ENCODE data around the gene QSOX1. TPM values are rescaled to one million over a fixed set of nuclear protein-coding genes. Genes with fewer than 3 reads are reported as not detected.

QSOX1 gene
- total RNA-seq, 1 donor from 2014 or later = 221 TPM

- Mint-ChIP-seq H3K4me3 (ENCODE audit: low read depth) (no peak overlapping the region), H3K27ac (no peak overlapping the region), H3K27me3 (peaks cover 10% of the 10 kb centered on the region), H3K9me3 (ENCODE audit: low read depth) (no peaks in the 10 kb centered on the region), H3K36me3 (ENCODE audit: insufficient read depth) (peaks cover 24% of the 10 kb centered on the region), H3K4me1 (ENCODE audit: low read depth) (peaks cover 49% of the 10 kb centered on the region)
- DNase-seq (ENCODE audit: low spot score, unreplicated experiment) = no peak
- no peak for TF ChIP-seq CTCF (IDR thresholded peaks at IDR 0.05; ENCODE audit: unreplicated experiment)
These were observed 11.7 kb downstream of the QSOX1 start for GRCh38 chr1:180166436-180166800.

GRCh38 chr1:180167021-180167701 is 12.5 kb downstream of the QSOX1 start:
- H3K36me3 Mint-ChIP-seq (ENCODE audit: insufficient read depth) = peaks cover 27% of the 10 kb centered on the region
- no peak for DNase-seq (ENCODE audit: low spot score, unreplicated experiment)
- peaks cover 47% of the 10 kb centered on the region for H3K4me1 Mint-ChIP-seq (ENCODE audit: low read depth)
- no peaks in the 10 kb centered on the region for H3K9me3 Mint-ChIP-seq (ENCODE audit: low read depth)
- peaks cover 10% of the 10 kb centered on the region for H3K27me3 Mint-ChIP-seq
- H3K4me3 Mint-ChIP-seq (ENCODE audit: low read depth) = no peak overlapping the region
- H3K27ac Mint-ChIP-seq = no peak overlapping the region
- no peak for TF ChIP-seq CTCF (IDR thresholded peaks at IDR 0.05; ENCODE audit: unreplicated experiment)

DNA sequence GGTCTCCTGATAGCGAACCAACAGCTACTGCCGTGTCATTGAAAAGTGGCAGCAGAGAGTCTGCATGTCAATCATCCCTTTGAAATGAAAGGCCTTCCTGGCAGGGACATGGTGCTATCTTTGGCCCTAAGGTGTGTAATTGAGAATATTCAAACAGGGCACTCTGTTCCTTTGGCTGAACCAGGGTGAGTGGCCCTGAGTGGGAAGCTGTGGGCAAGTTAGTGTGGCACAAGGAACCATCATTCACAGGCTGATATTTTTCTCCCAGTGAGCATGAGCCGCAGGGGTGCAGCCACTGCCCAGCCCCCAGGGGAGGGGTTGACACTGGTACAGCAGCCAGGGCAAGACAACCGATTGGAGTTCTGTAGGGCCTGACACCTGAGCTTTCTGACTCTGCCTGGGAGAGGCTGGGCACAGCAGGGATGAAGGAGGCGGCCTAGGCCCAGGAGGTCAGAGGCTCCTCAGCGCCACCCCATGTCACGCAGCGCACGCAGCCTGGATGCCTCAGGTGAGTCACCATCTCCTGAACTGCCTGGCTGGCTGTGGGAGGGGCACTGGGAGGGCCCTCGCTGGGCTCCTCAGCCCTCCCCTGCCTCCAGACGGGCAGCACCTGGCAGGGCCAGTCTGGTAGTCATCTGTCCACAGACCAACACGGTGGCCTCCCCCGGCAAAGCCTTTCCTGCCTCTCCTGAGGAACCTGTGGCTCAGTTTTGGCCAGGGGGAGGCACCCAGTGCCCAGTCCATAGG is 13.2 kb downstream of the QSOX1 start:
- Mint-ChIP-seq H3K27ac (no peak overlapping the region), H3K36me3 (ENCODE audit: insufficient read depth) (peaks cover 27% of the 10 kb centered on the region), H3K4me1 (ENCODE audit: low read depth) (peaks cover 45% of the 10 kb centered on the region), H3K4me3 (ENCODE audit: low read depth) (no peak overlapping the region), H3K9me3 (ENCODE audit: low read depth) (no peaks in the 10 kb centered on the region), H3K27me3 (peaks cover 10% of the 10 kb centered on the region)
- TF ChIP-seq CTCF (IDR thresholded peaks at IDR 0.05; ENCODE audit: unreplicated experiment) = no peak
- DNase-seq (ENCODE audit: low spot score, unreplicated experiment) = no peak

DNA sequence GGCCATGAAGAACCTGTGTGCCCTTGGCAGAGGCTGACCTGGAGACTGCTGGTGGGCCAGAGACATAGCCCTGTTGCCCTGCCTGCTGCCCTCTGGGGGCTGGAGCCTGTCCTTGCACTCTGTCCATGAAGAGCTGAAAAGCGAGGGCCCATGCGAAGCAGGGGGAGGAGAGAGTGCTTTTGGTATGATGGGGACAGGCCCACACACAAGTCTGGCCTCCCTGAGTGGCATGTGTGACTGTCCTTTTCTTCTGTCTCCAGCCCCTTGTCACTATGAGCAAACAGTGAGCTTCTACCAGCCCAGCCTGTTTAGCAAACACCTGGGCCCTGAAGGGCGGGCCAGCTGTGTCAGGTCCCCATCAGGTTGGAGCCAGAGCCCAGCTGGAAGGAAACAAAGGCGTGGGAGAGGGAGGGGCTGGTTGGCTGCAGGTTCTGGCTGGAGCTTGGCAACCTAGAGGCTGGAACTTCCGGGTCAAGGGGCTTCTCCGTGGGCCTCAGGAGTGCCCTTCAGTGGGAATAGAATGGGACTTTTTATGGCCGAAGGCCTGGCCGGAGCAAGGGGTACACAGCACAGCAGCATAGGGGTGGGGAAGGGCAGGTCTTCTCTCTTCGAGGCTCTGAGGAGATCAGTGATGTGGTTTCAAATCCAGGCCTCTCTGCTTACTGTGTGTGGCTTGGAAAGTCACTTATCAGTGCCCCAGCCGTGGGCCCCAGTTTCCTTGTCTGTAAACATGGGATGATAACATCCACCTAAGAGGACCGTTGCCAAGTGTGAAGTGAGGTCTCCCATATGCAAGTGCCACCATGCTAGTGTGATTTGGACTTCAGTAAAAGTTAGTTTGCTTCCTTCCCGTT is 14.3 kb downstream of the QSOX1 start:
- peak overlapping the region; percentile 33 for H3K4me3 Mint-ChIP-seq (ENCODE audit: low read depth)
- H3K36me3 Mint-ChIP-seq (ENCODE audit: insufficient read depth) = peaks cover 25% of the 10 kb centered on the region
- no peak for DNase-seq (ENCODE audit: low spot score, unreplicated experiment)
- H3K9me3 Mint-ChIP-seq (ENCODE audit: low read depth) = no peaks in the 10 kb centered on the region
- H3K4me1 Mint-ChIP-seq (ENCODE audit: low read depth) = peaks cover 40% of the 10 kb centered on the region
- H3K27ac Mint-ChIP-seq = peak overlapping the region; percentile 89
- H3K27me3 Mint-ChIP-seq = peaks cover 7% of the 10 kb centered on the region
- peak; percentile 80 for TF ChIP-seq CTCF (IDR thresholded peaks at IDR 0.05; ENCODE audit: unreplicated experiment)

DNA sequence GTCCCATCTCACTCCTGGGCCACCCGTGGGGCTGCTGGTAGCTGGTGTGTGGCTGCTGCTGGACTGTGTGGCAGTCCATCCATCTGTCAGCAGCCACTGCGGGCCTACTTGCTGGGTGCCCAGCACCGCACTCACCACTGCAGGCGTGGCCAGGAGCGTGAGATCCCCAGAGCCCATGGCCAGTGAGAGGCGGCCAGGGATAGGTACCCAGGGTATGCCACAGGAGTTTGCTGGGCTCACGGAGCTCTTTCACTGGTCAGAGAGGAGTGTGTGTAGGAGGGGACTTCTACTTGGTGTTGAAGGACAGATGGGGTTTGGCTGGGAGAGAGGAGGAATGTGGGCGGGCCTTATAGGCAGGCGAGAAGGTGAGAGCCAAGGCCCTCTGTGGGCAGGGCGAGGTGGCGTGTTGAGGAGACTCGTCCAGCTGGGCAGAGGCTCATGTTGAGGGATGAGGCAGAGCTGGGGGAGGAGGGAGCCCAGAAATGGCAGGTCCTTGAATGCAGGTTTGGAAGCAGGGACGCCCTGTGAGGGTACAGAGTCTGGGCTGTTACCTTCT is 15.0 kb downstream of the QSOX1 start:
- no peak for DNase-seq (ENCODE audit: low spot score, unreplicated experiment)
- H3K36me3 Mint-ChIP-seq (ENCODE audit: insufficient read depth) = peaks cover 24% of the 10 kb centered on the region
- no peak overlapping the region for H3K27ac Mint-ChIP-seq
- no peaks in the 10 kb centered on the region for H3K9me3 Mint-ChIP-seq (ENCODE audit: low read depth)
- H3K27me3 Mint-ChIP-seq = peaks cover 5% of the 10 kb centered on the region
- no peak for TF ChIP-seq CTCF (IDR thresholded peaks at IDR 0.05; ENCODE audit: unreplicated experiment)
- H3K4me3 Mint-ChIP-seq (ENCODE audit: low read depth) = no peak overlapping the region
- peaks cover 39% of the 10 kb centered on the region for H3K4me1 Mint-ChIP-seq (ENCODE audit: low read depth)
